Muscle of leg (tissue), 11 donors: ENCODE results near the gene EPN3. TPM values are rescaled to one million over a fixed set of nuclear protein-coding genes. Genes with fewer than 3 reads are reported as not detected.
A peak's percentile ranks its signal among the peaks of the same experiment; 100 is the strongest.

Experiments used
- DNase-seq: peaks from one replicate; pipeline ENCODE4 v3.0.0; 2013
- H3K27ac ChIP-seq: one replicate; pipeline ENCODE4 v1.5.1; 2013; ENCODE audit warnings: mild to moderate bottlenecking, low read length, control low read depth
- H3K27me3 ChIP-seq: one replicate; pipeline ENCODE4 v1.6.1; 2013; ENCODE audit warnings: low read length; ENCODE audit not compliant: control insufficient read depth, insufficient read depth
- H3K36me3 ChIP-seq: one replicate; pipeline ENCODE4 v1.6.1; 2013; ENCODE audit warnings: low read length; ENCODE audit not compliant: control insufficient read depth, insufficient read depth
- H3K4me1 ChIP-seq: one replicate; pipeline ENCODE4 v1.6.1; 2013; ENCODE audit warnings: low read length; ENCODE audit not compliant: control insufficient read depth, insufficient read depth
- H3K4me3 ChIP-seq: one replicate; pipeline ENCODE4 v1.5.1; 2013; ENCODE audit warnings: low read length, control low read depth
- H3K9me3 ChIP-seq: replicated peaks from 2 replicates; pipeline ENCODE4 v1.6.1; 2013; ENCODE audit warnings: low read depth, low read length; ENCODE audit not compliant: control insufficient read depth
- WGBS: methylation state at CpG from one replicate; pipeline ENCODE4 v1.1.5; 2013; ENCODE audit warnings: missing lambda C conversion rate; ENCODE audit not compliant: insufficient coverage; 5-methylcytosine and 5-hydroxymethylcytosine counted together
- polyA plus RNA-seq, 8 donors: library from polyadenylated mRNA; unstranded; fragments of 120-200 nt; gene quantifications; one replicate each; pipeline versions ENCODE4 v1.2.1 to v1.2.3, GENCODE V29; 2013; ENCODE audit warnings: inconsistent platforms in 1 of 8, low replicate concordance in 1 of 8; ENCODE audit not compliant: insufficient read length in 8 of 8, insufficient read depth in 1 of 8
- total RNA-seq: library from RNA; stranded (reverse); fragments of 120-200 nt; gene quantifications from one replicate; pipeline ENCODE4 v1.2.4, GENCODE V29; 2013

The EPN3 gene
- total and polyA plus RNA-seq, 9 donors = 0.18 to 3.0 (median 1.0) TPM

GRCh38 chr17:50533720-50534148 lies 1.2 kb downstream of the EPN3 start:
- no peak overlapping the region for H3K4me3 ChIP-seq
- DNase-seq = peak; percentile 73
- peak overlapping the region; percentile 50 for H3K27ac ChIP-seq
- H3K9me3 ChIP-seq = no peaks in the 10 kb centered on the region
- WGBS = 3% methylated on average over 16 of the region's 17 CpGs
- no peaks in the 10 kb centered on the region for H3K36me3 ChIP-seq
- peaks cover 49% of the 10 kb centered on the region for H3K4me1 ChIP-seq
- peaks cover 37% of the 10 kb centered on the region for H3K27me3 ChIP-seq

DNA sequence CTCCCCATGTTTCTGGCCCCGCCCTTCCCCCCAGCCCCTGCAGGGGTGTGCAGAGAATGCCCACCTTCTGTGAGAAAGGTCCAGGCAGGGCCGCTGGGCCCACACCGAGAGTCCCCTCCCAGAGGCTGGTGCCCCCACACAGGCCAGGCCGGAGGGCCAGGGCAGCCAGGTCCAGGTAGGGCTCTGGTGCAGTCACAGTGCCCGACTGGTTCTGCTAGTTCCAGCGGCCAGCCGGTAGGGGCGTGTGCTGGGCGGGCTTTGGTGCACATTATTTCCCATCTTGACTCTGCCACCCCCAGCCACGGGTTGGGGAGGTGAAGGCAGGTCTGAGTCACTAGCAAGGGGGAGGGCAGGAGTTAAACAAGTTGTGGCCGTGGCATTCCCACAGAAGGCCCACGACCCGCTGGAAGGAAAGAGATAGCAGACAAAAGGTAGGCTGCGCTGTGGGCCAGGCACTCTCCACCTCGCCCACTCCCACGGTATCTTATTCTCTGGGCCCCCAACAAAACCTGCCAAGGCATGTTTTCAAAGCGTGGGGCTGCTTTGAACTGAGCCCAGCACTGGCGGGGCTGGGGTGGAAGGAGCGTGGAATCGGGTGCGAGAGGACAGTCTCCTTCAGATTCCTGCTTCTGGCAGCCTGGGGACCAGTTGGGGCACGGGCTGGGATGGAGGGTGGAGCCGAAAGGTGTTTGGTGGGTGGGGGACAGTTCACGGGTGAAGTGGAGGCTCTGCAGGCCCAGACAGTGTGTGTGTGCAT lies 1.9 kb downstream of the EPN3 start:
- DNase-seq = no peak
- Histone ChIP-seq H3K4me3 (no peak overlapping the region), H3K9me3 (no peaks in the 10 kb centered on the region), H3K27ac (peak overlapping the region; percentile 50), H3K4me1 (peaks cover 54% of the 10 kb centered on the region), H3K36me3 (no peaks in the 10 kb centered on the region), H3K27me3 (peaks cover 37% of the 10 kb centered on the region)
- 45% methylated on average over 16 of the region's 24 CpGs for WGBS

- H3K36me3 ChIP-seq = no peaks in the 10 kb centered on the region
- peaks cover 35% of the 10 kb centered on the region for H3K27me3 ChIP-seq
- H3K27ac ChIP-seq = no peak overlapping the region
- H3K9me3 ChIP-seq = no peaks in the 10 kb centered on the region
- 71% methylated on average over 1 of the region's 2 CpGs for WGBS
- DNase-seq = no peak
- no peak overlapping the region for H3K4me3 ChIP-seq
- peaks cover 58% of the 10 kb centered on the region for H3K4me1 ChIP-seq
Observed at GRCh38 chr17:50534979-50535326, 2.4 kb downstream of the EPN3 start.

GRCh38 chr17:50535407-50535806 lies 2.9 kb downstream of the EPN3 start:
- Histone ChIP-seq H3K4me1 (peaks cover 58% of the 10 kb centered on the region), H3K36me3 (no peaks in the 10 kb centered on the region), H3K4me3 (no peak overlapping the region), H3K9me3 (no peaks in the 10 kb centered on the region), H3K27ac (no peak overlapping the region), H3K27me3 (peaks cover 33% of the 10 kb centered on the region)
- no peak for DNase-seq
- WGBS = 93% methylated on average over 4 of the region's 7 CpGs

- no peak overlapping the region for H3K27ac ChIP-seq
- DNase-seq = no peak
- H3K9me3 ChIP-seq = no peaks in the 10 kb centered on the region
- H3K4me1 ChIP-seq = peaks cover 68% of the 10 kb centered on the region
- whole genome bisulfite sequencing = 93% methylated on average over 37 of the region's 45 CpGs
- no peak overlapping the region for H3K4me3 ChIP-seq
- peaks cover 23% of the 10 kb centered on the region for H3K27me3 ChIP-seq
- no peaks in the 10 kb centered on the region for H3K36me3 ChIP-seq
Observed at GRCh38 chr17:50536683-50537646, 4.4 kb downstream of the EPN3 start.

DNA sequence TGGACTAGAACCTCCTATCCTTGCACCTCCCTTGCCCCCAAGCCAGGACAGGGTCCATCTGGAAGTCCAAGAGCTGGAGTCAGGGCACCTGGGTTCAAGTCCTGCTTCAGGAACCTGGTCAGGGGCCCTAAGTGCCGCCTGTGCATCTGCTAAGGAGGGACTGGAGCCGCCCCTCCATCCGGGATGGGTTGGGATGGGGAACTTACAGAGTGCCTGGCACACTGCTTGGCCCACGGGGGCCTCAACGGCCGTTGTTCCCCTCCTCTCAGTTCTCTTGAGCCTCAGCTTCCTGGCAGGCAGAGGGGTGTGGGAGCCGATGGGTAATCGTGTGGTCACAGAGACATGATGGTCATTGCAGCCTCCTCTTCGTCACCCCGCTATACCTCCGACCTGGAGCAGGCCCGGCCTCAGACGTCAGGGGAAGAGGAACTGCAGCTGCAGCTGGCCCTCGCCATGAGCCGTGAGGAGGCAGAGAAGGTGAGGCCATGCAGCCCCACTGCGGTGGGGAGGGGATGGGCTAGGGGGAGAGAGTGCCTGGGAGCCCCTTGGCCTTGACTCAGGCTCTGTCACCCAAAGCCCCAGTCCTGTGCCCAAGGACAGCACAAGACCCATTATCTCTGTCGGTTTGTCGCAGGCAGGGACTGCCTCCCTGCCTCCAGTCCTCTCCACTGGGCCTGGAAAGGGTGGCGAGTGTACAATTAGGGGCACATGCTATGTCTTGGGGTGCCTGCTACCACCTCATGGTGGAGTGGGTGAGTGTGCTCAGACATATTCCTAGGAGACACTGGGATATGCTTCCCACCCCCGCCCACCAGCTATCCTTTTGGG lies 5.4 kb downstream of the EPN3 start:
- H3K27me3 ChIP-seq = peaks cover 14% of the 10 kb centered on the region
- WGBS = 73% methylated on average over 11 of the region's 20 CpGs
- no peak for DNase-seq
- peaks cover 66% of the 10 kb centered on the region for H3K4me1 ChIP-seq
- no peak overlapping the region for H3K27ac ChIP-seq
- H3K4me3 ChIP-seq = no peak overlapping the region
- H3K9me3 ChIP-seq = no peaks in the 10 kb centered on the region
- H3K36me3 ChIP-seq = no peaks in the 10 kb centered on the region

DNA sequence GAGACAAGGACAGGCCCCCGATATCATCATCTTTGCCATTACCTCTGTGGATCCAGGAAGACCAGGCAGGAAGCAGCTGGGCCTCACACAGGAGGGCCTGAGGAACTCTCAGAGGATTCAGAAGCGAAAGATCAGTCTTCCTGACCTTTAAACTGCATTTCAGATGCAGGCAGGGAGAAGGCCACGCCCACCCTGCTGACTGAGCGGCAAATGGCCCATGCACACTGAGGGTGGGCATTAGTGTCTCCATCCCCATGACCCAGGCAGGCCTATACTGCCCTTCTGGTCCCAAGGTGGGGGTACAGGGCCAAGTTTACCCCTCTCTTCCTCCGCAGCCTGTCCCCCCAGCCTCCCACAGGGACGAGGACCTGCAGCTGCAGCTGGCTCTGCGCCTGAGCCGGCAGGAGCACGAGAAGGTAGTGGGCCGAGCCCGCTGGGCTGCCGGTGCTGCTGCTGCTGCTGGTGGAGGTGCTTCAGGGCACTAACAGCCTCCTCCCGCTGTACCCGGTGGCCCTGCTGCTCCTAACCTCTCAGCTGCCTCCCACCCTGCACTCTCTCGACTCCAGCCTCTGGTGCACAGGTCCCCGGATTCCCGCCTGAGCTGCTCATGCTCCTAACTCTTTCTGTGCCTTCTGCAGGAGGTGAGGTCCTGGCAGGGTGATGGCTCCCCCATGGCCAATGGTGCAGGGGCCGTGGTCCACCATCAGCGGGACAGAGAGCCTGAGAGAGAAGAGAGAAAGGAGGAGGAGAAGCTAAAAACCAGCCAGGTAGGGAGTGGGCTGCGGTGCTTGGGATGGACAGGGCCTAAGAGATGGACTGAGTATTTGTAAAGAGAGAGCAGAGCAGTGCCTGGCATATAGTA lies 6.2 kb downstream of the EPN3 start:
- no peaks in the 10 kb centered on the region for H3K36me3 ChIP-seq
- H3K9me3 ChIP-seq = no peaks in the 10 kb centered on the region
- no peak overlapping the region for H3K4me3 ChIP-seq
- DNase-seq = no peak
- peaks cover 59% of the 10 kb centered on the region for H3K4me1 ChIP-seq
- no peak overlapping the region for H3K27ac ChIP-seq
- 43% methylated on average over 20 of the region's 20 CpGs for WGBS
- peaks cover 5% of the 10 kb centered on the region for H3K27me3 ChIP-seq

- 71% methylated on average over 9 of the region's 15 CpGs for WGBS
- no peak overlapping the region for H3K27ac ChIP-seq
Observed at GRCh38 chr17:50539762-50540559, 7.4 kb downstream of the EPN3 start.

More at GRCh38 chr17:50539762-50540559, 7.4 kb downstream of the EPN3 start:
- Histone ChIP-seq H3K27me3 (no peaks in the 10 kb centered on the region), H3K9me3 (no peaks in the 10 kb centered on the region), H3K4me1 (peaks cover 48% of the 10 kb centered on the region), H3K4me3 (no peak overlapping the region), H3K36me3 (no peaks in the 10 kb centered on the region)
- DNase-seq = no peak
